Naive thymus-derived CD4-positive, alpha-beta T cell (primary cell): Measurements from ENCODE around the gene PBLD. TPM values are rescaled to one million over a fixed set of nuclear protein-coding genes. Genes with fewer than 3 reads are reported as not detected.
"Not testable (repeated sequence)": the region's sequence is repeated elsewhere in the genome, so short reads cannot be mapped to it uniquely, and the experiment has no call there.

ENCODE experiments used
- ATAC-seq: fragments of 150-1000 bp; cut with Tn5 transposase; 2 replicates; pipeline ENCODE4 v1.10.0; 2021; ENCODE audit warnings: mild to moderate bottlenecking, moderate library complexity
- CTCF ChIA-PET: fragments of 350-600 bp; sonication (Branson Sonifier 250); formaldehyde crosslinking; loops from one replicate; lab custom pipeline; 2021; ENCODE audit warnings: antibody characterized with exemption; lab: Charles Lee
- POLR2A ChIA-PET: fragments of 350-600 bp; sonication (Branson Sonifier 250); formaldehyde crosslinking; loops from one replicate; lab custom pipeline; 2021; ENCODE audit warnings: antibody characterized with exemption, inconsistent platforms; lab: Charles Lee
- DNase-seq, 9 donors: peaks; one replicate each; pipeline versions ENCODE4 v3.0.0 to v3.0.0-alpha.2; 2020 to 2022; ENCODE audit warnings: mixed read lengths in 1 of 9
- H3K27ac ChIP-seq: one replicate; pipeline ENCODE4 v1.7.0; 2013; ENCODE audit warnings: mild to moderate bottlenecking, low read depth, low read length, moderate library complexity
- H3K27me3 ChIP-seq, 2 donors: one replicate each; pipeline ENCODE4 v1.7.0; 2013; ENCODE audit warnings: low read length in 2 of 2, mild to moderate bottlenecking in 2 of 2, moderate library complexity in 2 of 2; ENCODE audit not compliant: control insufficient read depth in 2 of 2, insufficient read depth in 2 of 2
- H3K36me3 ChIP-seq, 3 experiments: 1 replicate in 2 of 3; 2 replicates in 1 of 3; pipeline ENCODE4 v1.7.0; 2013; ENCODE audit warnings: low read length in 3 of 3, mild to moderate bottlenecking in 3 of 3, moderate library complexity in 1 of 3; ENCODE audit not compliant: insufficient read depth in 3 of 3, control insufficient read depth in 2 of 3
- H3K4me1 ChIP-seq, 2 donors: one replicate each; pipeline ENCODE4 v1.7.0; 2013; ENCODE audit warnings: low read length in 2 of 2, mild to moderate bottlenecking in 2 of 2, moderate library complexity in 1 of 2; ENCODE audit not compliant: control insufficient read depth in 2 of 2, insufficient read depth in 2 of 2
- H3K4me3 ChIP-seq: 2 replicates; pipeline ENCODE4 v1.7.0; 2013; ENCODE audit warnings: mild to moderate bottlenecking, low read length
- H3K9me3 ChIP-seq, 3 experiments: 1 replicate in 2 of 3; 2 replicates in 1 of 3; pipeline ENCODE4 v1.7.0; 2013; ENCODE audit warnings: low read length in 3 of 3; ENCODE audit not compliant: control insufficient read depth in 2 of 3
- H3K27ac Mint-ChIP-seq, 9 donors: one replicate each; pipeline ENCODE4 v1.8.0; 2020 to 2022; ENCODE audit warnings: mixed read lengths in 9 of 9, mild to moderate bottlenecking in 8 of 9, moderate library complexity in 5 of 9, inconsistent platforms in 2 of 9
- H3K27me3 Mint-ChIP-seq, 5 donors: one replicate each; pipeline ENCODE4 v1.8.0; 2021 to 2022; ENCODE audit warnings: mixed read lengths in 5 of 5, mild to moderate bottlenecking in 1 of 5
- H3K36me3 Mint-ChIP-seq, 5 donors: one replicate each; pipeline ENCODE4 v1.8.0; 2020 to 2022; ENCODE audit warnings: mixed read lengths in 5 of 5, mild to moderate bottlenecking in 3 of 5, inconsistent platforms in 1 of 5
- H3K4me1 Mint-ChIP-seq, 7 donors: one replicate each; pipeline ENCODE4 v1.8.0; 2020 to 2022; ENCODE audit warnings: mixed read lengths in 7 of 7, mild to moderate bottlenecking in 3 of 7, inconsistent platforms in 1 of 7
- H3K4me3 Mint-ChIP-seq, 10 donors: one replicate each; pipeline ENCODE4 v1.8.0; 2020 to 2022; ENCODE audit warnings: mild to moderate bottlenecking in 10 of 10, mixed read lengths in 10 of 10, moderate library complexity in 6 of 10, inconsistent platforms in 2 of 10
- H3K9me3 Mint-ChIP-seq, 11 donors: one replicate each; pipeline ENCODE4 v1.8.0; 2020 to 2022; ENCODE audit warnings: mixed read lengths in 11 of 11, mild to moderate bottlenecking in 4 of 11, inconsistent platforms in 1 of 11, moderate library complexity in 1 of 11
- intact Hi-C, 2 donors: fragments of 100-400 bp; cut with micrococcal nuclease; formaldehyde crosslinking; loops; one replicate each; pipeline ENCODE4 v1.15.1; 2023
- polyA plus RNA-seq, 2 donors: library from polyadenylated mRNA; unstranded; fragments of 300-500 nt; fragmentation: Illumina TruSeq; gene quantifications; one replicate each; pipeline ENCODE4 v1.2.3, GENCODE V29; 2021
- total RNA-seq, 6 experiments: library from RNA in 5 of 6; stranded (reverse) in 5 of 6; gene quantifications; 1 replicate in 5 of 6; 2 replicates in 1 of 6; pipeline ENCODE4 v1.2.3 and lab custom pipeline; 2021 to 2026

Gene PBLD
- total and polyA plus RNA-seq, 7 experiments from 2014 or later, result 0.72 to 3.5 (median 1.5) TPM

DNA sequence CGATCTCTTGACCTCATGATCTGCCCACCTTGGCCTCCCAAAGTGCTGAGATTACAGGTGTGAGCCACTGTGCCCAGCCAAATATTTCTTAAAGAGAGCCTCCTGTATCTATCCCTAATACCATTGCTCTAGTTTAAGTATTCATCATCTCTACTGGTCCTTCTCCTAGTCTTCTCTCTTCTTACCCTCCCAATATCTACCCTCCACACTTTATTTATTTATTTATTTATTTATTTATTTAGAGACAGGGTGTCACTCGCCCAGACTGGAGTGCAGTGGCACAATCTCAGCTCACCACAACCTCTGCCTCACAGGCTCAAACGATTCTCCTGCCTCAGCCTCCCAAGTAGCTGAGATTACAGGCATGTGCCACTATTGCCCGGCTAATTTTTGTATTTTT, 8.3 kb downstream of the PBLD start:
- H3K9me3 Mint-ChIP-seq, ATAC-seq, H3K36me3 Mint-ChIP-seq, H3K27ac Mint-ChIP-seq, H3K27me3 ChIP-seq, H3K4me3 Mint-ChIP-seq, H3K36me3 ChIP-seq, H3K4me3 ChIP-seq, DNase-seq, H3K9me3 ChIP-seq, intact Hi-C loops, H3K27ac ChIP-seq, H3K4me1 ChIP-seq, H3K27me3 Mint-ChIP-seq, POLR2A ChIA-PET: not testable (repeated sequence)
- CTCF ChIA-PET, result interaction anchor here (0.5 kb wide), 1 partner anchor 78 kb away, joined by 3 read pairs; no protein-coding TSS in a partner anchor
- H3K4me1 Mint-ChIP-seq, result peaks cover 3 to 13% (median 11%) of the 10 kb centered on the region in 7 donors

DNA sequence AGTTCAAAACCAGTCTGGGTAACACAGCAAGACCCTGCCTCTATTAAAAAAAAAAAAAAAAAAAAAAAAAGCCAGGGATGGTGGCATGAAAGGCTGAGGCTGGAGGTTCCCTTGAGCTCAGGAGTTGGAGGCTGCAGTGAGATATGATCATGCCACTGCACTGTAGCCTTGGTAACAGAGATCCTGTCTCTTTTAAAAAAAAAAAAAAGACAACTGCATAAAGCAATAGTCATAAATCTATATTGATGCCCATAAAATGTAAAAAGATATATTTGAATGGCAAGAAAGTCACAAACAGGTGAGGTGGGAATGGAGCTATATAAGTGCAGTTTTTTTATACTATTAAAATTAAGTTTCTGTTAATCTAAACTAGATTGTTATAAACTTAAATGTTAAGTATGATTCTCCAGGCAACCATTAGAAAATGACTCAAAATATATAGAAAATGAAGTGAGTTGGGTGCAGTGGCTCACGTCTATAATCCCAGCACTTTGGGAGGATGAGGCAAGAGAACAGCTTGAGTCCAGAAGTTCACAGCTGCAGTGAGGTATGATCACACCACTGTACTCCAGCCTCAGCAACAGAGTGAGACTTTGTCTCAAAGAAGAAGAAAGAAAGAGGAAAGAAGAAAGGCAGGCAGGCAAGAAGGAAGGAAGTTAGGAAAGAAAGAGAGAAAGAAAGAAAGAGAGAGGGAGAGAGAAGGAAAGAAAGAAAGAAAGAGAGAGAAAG, 14.2 kb downstream of the PBLD start:
- Mint-ChIP-seq H3K27me3 (no peaks in the 10 kb centered on the region), H3K27ac (no peak overlapping the region), H3K4me1 (peaks cover 6 to 9% (median 7%) of the 10 kb centered on the region in 7 donors), H3K36me3 (peaks cover 4 to 20% (median 12%) of the 10 kb centered on the region in 5 donors), H3K4me3 (no peak overlapping the region), H3K9me3 (peaks cover 5 to 26% (median 12%) of the 10 kb centered on the region in 11 donors)
- no peaks in the 10 kb centered on the region for H3K36me3 ChIP-seq
- ATAC-seq (no peak), DNase-seq (no peak)
- POLR2A ChIA-PET, result no interaction called here
- H3K9me3 ChIP-seq, result peaks cover 0 to 11% (median 8%) of the 10 kb centered on the region in 3 experiments
- H3K27ac ChIP-seq, result no peak overlapping the region
- no peaks in the 10 kb centered on the region for H3K27me3 ChIP-seq
- CTCF ChIA-PET, result interaction anchor here (0.7 kb wide), 2 partner anchors 30 to 157 kb away, joined by 4 read pairs; no protein-coding TSS in a partner anchor
- no peak overlapping the region for H3K4me3 ChIP-seq
- intact Hi-C loops, result no loop called here
- H3K4me1 ChIP-seq, result peaks cover 4% of the 10 kb centered on the region in 2 donors

GRCh38 chr10:68315582-68315981, 17.1 kb downstream of the PBLD start:
- ATAC-seq, result no peak
- no peak overlapping the region for H3K4me3 ChIP-seq
- intact Hi-C loops, result loop anchor here (2.0 kb wide), 1 partner anchor 15 kb away; no protein-coding TSS in a partner anchor
- peaks cover 4% of the 10 kb centered on the region in 2 donors for H3K4me1 ChIP-seq
- no peaks in the 10 kb centered on the region for H3K27me3 ChIP-seq
- H3K9me3 Mint-ChIP-seq, result peaks cover 5 to 26% (median 12%) of the 10 kb centered on the region in 11 donors
- POLR2A ChIA-PET, result interaction anchor here (0.8 to 4.0 kb wide), 4 partner anchors 16 to 473 kb away, joined by 3 to 23 read pairs (median 4); partner anchors contain the start of genes HNRNPH3 and PBLD
- H3K27ac ChIP-seq, result no peak overlapping the region
- peaks cover 6 to 12% (median 8%) of the 10 kb centered on the region in 7 donors for H3K4me1 Mint-ChIP-seq
- DNase-seq, result no peak
- no peaks in the 10 kb centered on the region for H3K27me3 Mint-ChIP-seq
- H3K4me3 Mint-ChIP-seq, result no peak overlapping the region
- peak overlapping the region in 1 of 9 donors; percentile 17 for H3K27ac Mint-ChIP-seq
- peaks cover 4 to 20% (median 12%) of the 10 kb centered on the region in 5 donors for H3K36me3 Mint-ChIP-seq
- H3K36me3 ChIP-seq, result no peaks in the 10 kb centered on the region
- CTCF ChIA-PET, result interaction anchor here (1.8 kb wide), 1 partner anchor 14 kb away, joined by 4 read pairs; no protein-coding TSS in a partner anchor
- H3K9me3 ChIP-seq, result peaks cover 0 to 11% (median 8%) of the 10 kb centered on the region in 3 experiments

DNA sequence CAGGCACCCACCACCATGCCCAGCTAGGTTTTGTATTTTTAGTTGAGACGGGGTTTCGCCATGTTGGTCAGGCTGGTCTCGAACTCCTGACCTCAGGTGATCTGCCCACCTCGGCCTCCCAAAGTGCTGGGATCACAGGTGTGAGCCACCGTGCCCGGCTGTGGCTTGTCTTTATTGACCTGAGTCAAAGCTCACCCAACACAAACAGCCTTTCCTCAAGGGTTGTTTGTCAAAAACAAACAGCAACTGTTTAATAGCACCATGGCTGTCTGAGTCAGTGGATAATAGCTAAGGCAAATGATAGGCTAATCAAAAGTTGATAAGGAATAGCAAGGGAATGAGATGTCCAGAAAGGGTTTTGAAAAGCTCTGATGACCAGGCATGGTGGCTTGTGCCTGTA, 17.8 kb downstream of the PBLD start:
- not testable (repeated sequence) for ATAC-seq, H3K4me3 Mint-ChIP-seq, H3K4me3 ChIP-seq, H3K36me3 ChIP-seq, H3K27ac Mint-ChIP-seq, H3K27me3 Mint-ChIP-seq, H3K27me3 ChIP-seq, DNase-seq, H3K27ac ChIP-seq, H3K4me1 ChIP-seq
- peaks cover 5 to 26% (median 12%) of the 10 kb centered on the region in 11 donors for H3K9me3 Mint-ChIP-seq
- POLR2A ChIA-PET, result interaction anchor here (0.8 to 4.0 kb wide), 4 partner anchors 16 to 473 kb away, joined by 3 to 23 read pairs (median 4); partner anchors contain the start of genes HNRNPH3 and PBLD
- peaks cover 4 to 20% (median 12%) of the 10 kb centered on the region in 5 donors for H3K36me3 Mint-ChIP-seq
- CTCF ChIA-PET, result interaction anchor here (1.8 kb wide), 1 partner anchor 13 kb away, joined by 4 read pairs; no protein-coding TSS in a partner anchor
- intact Hi-C loops, result loop anchor here (2.0 kb wide), 1 partner anchor 16 kb away; no protein-coding TSS in a partner anchor
- peaks cover 6 to 12% (median 8%) of the 10 kb centered on the region in 7 donors for H3K4me1 Mint-ChIP-seq
- peaks cover 0 to 11% (median 8%) of the 10 kb centered on the region in 3 experiments for H3K9me3 ChIP-seq

- peaks cover 0 to 2% (median 0%) of the 10 kb centered on the region in 3 experiments for H3K9me3 ChIP-seq
- no peak overlapping the region for H3K27ac Mint-ChIP-seq
- no peaks in the 10 kb centered on the region for H3K27me3 Mint-ChIP-seq
- peaks cover 0 to 5% (median under 1%) of the 10 kb centered on the region in 5 donors for H3K36me3 Mint-ChIP-seq
- no peak for DNase-seq
- peaks cover 4% of the 10 kb centered on the region in 2 donors for H3K4me1 ChIP-seq
- H3K36me3 ChIP-seq, result no peaks in the 10 kb centered on the region
- ChIA-PET POLR2A (interaction anchor here (1.0 kb wide), 1 partner anchor 19 kb away, joined by 3 read pairs; no protein-coding TSS in a partner anchor), CTCF (no interaction called here)
- intact Hi-C loops, result no loop called here
- no peak overlapping the region for H3K4me3 ChIP-seq
- no peak overlapping the region for H3K27ac ChIP-seq
- no peak for ATAC-seq
- H3K9me3 Mint-ChIP-seq, result peaks cover 0 to 3% (median 0%) of the 10 kb centered on the region in 11 donors
- H3K27me3 ChIP-seq, result no peaks in the 10 kb centered on the region
- no peak overlapping the region for H3K4me3 Mint-ChIP-seq
- H3K4me1 Mint-ChIP-seq, result peaks cover 0 to 12% (median 7%) of the 10 kb centered on the region in 7 donors
These were observed 22.2 kb downstream of the PBLD start for GRCh38 chr10:68310531-68310930.

- H3K9me3 Mint-ChIP-seq, result no peaks in the 10 kb centered on the region
- ChIA-PET CTCF (no interaction called here), POLR2A (interaction anchor here (1.1 kb wide), 1 partner anchor 26 kb away, joined by 3 read pairs; the partner anchor contains the start of gene HNRNPH3)
These were observed 26.9 kb downstream of the PBLD start for GRCh38 chr10:68305854-68306253.

More at GRCh38 chr10:68305854-68306253, 26.9 kb downstream of the PBLD start:
- Mint-ChIP-seq H3K27me3 (no peaks in the 10 kb centered on the region), H3K36me3 (no peaks in the 10 kb centered on the region), H3K4me3 (no peak overlapping the region), H3K27ac (no peak overlapping the region), H3K4me1 (peaks cover 0 to 4% (median 0%) of the 10 kb centered on the region in 7 donors)
- H3K27me3 ChIP-seq, result no peaks in the 10 kb centered on the region
- DNase-seq (no peak), ATAC-seq (no peak)
- H3K27ac ChIP-seq, result no peak overlapping the region
- no peak overlapping the region for H3K4me3 ChIP-seq
- H3K4me1 ChIP-seq, result no peaks in the 10 kb centered on the region
- no peaks in the 10 kb centered on the region for H3K36me3 ChIP-seq
- intact Hi-C loops, result no loop called here
- no peaks in the 10 kb centered on the region for H3K9me3 ChIP-seq
